Activated T-helper 1 cell treated with anti-CD3 and anti-CD28 coated beads, Interleukin-2, amount 50 U/mL, for 16 hours (primary cell): ENCODE data around the gene IMMP2L.
"Not testable (repeated sequence)": the region's sequence is repeated elsewhere in the genome, so short reads cannot be mapped to it uniquely, and the experiment has no call there.

Experiments used
- DNase-seq, 2 donors: peaks; one replicate each; pipeline ENCODE4 v3.0.0-alpha.2; 2020; ENCODE audit warnings: low read depth in 1 of 2, low spot score in 1 of 2

Gene IMMP2L

DNA sequence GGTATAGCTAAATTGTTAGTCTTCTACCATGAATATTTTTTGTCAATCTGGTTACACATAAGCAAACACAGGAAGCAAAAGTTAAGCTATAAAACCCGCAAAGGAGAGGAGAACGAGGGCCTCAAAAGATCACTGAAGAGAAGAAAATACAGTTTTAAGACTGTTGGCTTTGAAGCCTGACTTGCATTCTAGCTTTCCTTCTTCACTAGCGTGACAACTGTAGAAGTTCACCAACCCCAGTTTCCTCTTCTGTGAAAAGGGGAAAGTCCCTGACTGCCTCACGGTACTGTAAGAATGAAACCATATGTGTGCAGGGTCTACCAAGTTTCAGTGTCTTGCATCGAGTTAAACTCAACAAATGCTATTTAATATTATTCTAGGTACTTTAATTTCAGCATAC, 478.9 kb downstream of the IMMP2L start:
- DNase-seq = peak in 1 of 2 donors; percentile 17

DNA sequence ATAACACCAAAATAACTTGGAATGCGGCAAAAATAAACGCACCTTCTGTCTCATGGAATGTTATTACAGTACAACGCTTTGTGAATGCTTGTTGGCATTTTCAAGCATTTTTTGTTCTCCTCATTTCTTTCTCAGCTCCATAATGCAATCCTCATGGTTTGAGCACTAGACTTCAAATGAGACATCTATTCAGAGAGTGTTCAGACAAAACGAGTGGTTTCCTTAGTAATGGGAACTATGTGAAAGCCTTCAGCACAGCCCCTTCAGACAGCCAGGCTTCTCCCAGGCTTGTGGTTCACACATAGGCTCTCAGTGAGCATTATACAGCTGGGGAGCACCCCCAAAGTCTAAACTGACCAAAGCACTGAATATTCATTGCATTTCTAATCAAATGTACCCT, 479.9 kb downstream of the IMMP2L start:
- no peak for DNase-seq

DNA sequence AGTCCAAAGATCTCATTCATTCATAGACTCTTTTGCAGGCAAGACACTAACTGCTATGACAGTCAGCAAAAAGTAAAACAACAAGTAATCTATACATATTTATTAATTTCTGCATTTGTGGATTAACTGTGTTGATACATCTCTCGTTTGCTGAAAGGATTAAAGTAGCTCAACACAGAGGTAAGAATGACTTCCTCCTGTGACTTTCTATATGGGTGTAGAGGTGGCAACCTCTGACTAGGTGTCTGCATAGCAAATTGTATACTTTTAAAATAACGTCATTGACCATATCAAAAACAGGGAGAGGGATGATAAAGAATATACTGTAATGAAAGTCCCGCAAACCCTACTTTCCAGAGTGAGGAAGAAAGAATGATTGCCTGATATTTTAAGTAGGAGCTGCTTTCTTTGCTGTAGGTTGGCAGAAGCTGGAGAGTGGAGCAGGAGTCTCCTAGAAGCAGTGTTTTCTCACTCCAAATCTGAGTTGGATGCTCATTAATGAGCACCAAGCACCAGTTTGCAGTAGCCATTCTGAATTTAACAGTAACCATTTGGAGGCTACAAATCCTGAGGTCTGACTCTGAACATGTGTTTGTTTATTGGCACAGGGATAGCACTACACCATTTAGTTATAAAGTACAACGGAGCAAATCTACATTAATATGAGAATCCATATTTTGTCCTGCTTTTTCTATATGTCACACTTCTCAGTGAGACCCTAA, 480.6 kb downstream of the IMMP2L start:
- DNase-seq = no peak

DNA sequence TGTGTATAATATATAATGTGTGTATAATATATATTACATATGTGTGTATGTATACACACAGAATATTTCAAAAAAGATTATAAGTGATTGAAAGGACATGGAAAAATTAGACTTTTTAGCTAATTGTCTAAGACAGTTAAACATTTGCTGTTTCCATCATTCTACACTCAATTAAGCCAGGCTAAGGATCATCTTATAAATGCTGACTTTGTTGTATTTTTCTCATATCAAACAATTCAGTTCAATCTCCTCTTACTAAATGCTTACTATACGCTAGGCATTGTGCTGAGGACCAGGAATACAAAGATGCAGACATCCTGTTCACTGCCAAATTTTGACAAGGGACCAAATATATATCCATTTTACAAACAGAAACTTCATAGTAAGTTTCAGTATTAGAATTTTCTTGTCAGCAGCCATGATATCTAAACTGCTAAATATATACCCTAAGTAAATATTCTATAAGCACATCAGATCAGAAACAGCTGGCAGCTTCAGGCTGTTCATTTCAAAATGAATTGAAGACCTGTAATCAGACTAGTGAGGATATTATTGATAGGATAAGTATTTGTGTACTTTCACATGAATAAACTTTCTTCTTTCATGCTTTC, 481.7 kb downstream of the IMMP2L start:
- DNase-seq = no peak

DNA sequence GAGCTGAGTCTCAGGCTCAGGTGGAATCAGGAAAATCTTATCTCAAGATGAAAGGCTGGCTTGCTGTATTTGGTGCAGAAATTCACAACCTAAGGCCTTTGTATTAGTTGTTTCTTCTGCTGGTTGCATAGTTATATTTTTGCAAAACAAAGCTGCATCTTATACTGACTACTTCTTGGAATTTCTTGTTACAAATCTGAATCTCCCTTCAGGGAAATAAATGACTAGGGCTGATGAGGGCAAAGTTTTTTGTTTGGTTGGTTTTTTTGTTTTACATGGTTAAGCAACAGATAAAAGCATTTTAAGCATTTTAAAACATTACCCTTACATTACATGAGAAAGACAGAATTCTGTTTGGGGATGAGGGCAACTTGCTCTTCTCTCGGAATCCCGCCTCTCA, 485.3 kb downstream of the IMMP2L start:
- DNase-seq = no peak

DNA sequence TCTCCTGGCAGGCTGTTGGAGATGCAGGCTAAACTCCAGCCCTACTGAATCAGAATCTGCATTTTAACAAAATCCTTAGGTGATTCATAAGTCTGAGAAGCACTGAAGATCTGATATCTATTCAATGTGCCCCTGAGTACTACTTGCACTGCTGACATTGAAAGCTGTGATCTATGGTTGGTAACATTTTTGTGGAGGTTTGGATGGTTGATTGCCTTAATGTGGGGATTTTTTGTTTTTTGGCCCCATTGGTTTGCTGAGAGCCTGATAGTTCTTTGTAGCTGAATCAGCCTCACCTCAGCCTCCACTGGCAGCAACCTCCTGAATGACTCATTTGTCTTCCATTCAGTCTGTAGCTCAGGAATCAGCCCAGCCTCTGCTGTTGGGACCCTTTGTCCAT, 486.1 kb downstream of the IMMP2L start:
- DNase-seq = no peak

DNA sequence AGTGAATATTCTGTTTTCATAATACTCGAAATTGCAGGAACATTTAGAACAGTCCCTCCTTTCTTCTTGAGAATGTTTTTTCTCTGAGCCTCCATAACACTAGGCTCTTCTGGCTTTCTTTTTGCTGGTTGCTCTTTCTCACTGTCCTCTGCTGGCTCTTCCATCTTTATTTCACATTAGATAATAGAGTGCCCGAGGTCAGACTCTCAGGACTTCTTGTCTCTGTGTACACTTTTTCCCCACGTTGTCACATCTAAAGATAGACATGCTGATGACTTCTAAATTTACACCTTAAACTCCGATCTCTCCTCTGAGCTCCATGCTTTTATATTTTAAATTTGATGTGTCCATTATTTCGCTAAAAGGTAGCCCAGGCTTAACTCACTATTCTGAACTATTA, 486.8 kb downstream of the IMMP2L start:
- no peak for DNase-seq

DNA sequence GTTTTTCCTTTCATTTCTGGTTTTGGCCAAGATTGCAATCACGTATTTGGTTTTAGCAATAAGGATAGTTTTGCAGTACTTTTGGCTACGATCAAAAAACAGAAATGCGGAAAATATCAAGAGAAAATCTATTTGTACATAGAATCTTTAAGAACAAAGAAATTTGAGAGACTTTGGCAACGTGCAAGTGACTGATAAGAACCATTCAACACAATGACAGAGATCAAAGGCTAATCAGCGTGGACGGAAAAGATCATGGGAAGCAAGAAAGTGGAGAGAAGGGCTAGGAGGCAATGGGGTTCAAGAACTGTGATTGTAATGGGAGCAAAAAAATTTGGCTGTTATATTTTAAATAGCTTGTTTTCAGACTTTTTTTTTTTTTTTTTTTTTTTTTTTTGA, 487.5 kb downstream of the IMMP2L start:
- DNase-seq = no peak

DNA sequence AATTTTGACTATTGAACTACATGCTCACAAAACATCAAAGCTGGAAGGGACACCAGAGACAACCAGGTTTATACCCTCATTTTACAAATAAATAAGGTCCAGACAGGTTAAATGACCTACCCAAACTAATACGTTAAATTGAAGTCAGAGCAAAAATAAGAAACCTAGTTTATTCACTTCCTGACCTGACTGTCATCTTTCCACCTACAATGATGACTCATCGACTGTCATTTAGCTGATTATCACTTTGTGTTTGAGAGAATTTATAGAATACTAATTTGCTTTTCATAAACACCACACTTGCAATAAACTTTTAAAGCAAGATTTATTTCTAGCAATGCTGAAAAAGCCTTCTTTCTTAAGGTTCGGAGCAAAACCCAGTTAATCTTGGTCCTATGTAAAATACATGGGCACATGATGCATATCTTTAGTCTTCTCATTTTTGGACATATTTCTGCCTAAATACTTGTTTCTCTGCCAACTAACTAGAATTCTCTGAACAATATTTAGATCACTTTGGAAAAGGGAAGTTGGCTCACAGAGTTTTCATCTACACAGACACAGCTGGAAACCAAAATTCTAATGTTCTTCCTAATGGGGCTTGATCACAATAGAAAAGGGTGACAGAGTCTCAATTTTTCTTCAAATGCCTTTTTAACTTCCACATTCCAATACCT, 488.1 kb downstream of the IMMP2L start:
- no peak for DNase-seq

DNA sequence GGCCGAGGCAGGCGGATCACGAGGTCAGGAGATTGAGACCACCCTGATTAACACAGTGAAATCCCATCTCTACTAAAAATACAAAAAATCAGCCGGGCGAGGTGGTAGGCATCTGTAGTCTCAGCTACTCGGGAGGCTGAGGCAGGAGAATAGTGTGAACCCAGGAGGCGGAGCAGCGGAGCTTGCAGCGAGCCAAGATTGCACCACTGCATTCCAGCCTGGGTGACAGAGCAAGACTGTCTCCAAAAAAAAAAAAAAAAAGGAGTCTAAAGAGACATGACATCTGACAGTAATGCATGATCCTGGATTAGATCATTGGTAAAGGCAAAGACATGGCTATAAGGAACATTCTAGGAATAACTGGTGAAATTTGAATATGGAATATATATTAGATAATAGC, 489.6 kb downstream of the IMMP2L start:
- not testable (repeated sequence) for DNase-seq

DNA sequence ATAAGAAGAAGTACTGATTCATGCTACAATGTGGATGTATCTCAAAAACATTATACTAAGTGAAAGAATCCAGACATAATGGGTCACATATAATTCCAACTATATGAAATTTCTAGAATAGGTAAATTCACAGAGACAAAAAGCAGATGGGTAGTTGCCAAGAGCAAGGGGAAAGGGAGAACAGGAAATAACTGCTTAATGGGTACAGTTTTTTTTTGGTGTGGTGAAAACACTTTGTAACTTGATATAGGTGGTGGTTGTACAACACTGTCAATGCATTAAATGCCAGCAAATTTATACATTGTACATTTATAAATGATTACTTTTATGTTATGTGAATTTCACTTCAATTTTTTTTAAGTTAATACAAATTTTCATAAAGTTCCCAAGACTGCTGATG, 490.7 kb downstream of the IMMP2L start:
- DNase-seq = no peak

DNA sequence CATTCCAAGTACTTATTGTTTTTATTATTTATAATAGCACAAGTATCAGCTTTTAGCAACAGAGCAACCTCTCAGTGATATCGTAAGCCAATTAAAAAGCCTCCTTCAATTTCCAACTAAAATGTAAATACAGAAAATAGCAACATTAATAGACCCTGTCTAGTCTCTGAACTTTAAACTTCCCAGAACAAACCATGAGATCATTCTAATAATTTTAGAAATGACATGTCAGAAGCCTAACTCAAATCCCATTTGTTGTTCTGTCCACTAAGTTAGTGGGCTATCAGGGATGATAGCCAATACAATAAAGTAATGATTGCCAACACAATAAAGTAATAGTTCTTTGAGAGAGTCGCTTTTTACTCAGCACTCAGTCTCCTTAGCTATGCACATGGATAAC, 493.7 kb downstream of the IMMP2L start:
- DNase-seq = no peak

DNA sequence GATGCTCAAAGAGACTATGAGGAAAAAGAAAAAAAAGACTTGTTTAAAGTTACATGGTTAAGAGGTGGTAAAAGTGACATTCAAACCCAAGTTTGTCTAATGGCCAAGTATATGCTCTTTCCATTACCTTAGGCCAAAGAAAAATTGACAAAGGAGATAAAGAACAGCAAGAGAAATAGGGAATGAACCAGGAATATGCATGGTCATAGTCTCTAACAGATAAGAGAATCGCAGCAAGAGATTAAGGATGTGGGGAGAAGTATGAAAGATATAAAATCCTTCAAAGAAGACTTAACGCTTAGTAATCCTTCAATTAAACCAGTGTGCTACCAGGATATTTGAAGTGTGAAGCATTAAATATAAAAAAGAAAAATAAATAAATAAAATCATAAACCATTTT, 494.6 kb downstream of the IMMP2L start:
- DNase-seq = no peak

DNA sequence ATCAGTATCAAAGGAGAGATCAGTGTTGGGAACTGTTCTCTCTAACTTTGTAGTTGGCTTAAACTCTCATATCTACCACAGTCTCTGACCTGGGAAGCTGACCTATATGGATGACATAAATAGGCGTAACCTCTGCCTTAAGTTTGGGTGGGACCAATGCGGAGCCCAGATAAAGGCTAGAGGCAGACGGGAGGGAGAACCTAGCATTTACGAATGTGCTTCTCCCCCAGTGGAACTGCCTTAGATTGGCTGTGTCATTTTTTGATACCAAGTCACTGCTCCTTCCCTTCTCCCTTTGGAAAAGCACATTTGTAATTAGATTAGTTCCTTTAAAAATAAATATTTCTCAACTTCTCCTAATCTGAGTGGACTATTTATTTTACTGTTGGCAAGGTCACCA, 495.0 kb downstream of the IMMP2L start:
- no peak for DNase-seq

DNA sequence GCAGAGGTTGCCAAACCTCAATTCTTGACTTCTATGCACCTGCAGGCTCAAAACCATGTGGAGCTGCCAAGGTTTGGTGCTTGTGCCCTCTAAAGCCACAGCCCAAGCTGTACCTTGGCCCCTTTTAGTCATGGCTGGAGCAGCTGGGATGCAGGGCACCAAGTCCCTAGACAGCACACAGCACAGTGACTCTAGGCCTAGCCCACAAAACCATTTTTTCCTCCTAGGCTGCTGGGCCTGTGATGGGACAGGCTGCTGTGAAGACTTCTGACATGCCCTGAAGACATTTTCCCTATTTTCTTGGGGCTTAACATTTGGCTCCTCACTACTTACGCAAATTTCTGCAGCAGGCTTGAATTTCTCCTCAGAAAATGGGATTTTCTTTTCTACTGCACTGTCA, 499.1 kb downstream of the IMMP2L start:
- DNase-seq = no peak

DNA sequence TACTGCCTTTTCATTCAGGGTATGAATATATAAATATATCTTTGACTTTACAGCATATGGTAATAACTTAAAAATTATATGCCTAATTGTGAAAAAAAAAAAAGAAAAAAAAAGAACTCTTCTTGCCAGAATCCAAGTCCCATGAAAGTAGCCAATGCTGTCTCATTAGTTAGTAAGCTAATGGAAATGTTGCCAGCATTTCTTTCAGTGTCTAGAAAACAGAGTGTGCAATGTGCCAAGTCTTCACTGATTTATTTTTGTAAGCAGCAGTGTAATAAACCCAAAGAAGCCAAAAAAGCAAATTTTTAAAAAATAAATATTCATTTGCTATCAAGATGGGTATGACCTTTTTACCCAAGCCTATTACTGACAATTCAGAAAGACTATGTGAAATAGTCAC, 502.5 kb downstream of the IMMP2L start:
- DNase-seq = no peak

DNA sequence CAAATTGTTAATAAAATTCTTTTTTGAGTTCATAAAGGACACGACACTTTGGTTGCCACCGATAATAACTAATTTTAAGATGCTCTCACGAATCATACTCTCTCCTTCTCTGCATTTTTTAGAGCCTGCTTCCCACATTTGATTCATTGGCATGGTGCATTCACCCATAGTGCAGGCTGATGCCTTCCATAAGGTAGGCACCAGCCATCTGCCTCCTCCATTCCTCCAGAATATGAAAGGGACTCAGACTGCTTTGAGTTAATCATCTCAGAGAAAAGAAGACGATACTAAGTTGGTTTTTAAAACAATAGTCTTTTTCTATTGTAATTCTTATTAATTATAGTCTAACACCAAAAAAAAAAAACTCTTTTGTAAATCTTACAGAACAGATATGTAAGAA, 505.2 kb downstream of the IMMP2L start:
- no peak for DNase-seq

DNA sequence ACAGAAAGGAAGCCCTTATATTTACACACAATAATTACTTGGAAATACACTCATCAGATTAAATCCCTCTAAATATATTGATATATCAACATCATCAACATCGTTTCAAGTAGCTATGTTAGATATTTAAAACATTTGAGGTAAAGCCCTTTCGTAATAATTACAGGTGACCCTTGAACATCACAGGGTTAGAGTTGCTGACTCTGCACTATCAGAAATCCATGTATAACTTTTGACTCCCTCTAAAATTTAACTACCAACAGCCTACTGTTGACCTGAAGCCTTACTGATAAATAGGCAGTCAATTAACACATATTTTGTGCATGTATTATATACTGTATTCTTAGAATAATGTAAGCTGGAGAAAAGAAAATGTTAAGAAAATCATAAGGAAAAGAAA, 505.9 kb downstream of the IMMP2L start:
- no peak for DNase-seq

DNA sequence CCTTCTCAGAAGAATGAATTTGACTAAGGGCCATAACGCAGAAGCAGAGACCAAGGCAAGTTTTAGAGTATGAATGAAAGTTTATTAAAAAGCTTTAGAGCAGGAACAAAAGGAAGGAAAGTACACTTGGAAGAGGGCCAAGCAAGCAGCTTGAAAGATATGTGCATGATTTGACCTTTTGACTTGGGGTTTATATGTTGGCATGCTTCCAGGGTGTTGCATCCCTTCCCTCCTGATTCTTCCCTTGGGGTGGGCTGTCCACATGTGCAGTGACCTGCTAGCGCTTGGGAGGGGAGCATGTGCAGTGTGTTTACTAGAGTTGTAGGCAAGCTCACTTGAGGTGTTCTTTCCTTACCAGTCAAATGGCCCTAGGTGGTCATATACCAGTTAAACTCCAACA, 509.3 kb downstream of the IMMP2L start:
- DNase-seq = no peak

DNA sequence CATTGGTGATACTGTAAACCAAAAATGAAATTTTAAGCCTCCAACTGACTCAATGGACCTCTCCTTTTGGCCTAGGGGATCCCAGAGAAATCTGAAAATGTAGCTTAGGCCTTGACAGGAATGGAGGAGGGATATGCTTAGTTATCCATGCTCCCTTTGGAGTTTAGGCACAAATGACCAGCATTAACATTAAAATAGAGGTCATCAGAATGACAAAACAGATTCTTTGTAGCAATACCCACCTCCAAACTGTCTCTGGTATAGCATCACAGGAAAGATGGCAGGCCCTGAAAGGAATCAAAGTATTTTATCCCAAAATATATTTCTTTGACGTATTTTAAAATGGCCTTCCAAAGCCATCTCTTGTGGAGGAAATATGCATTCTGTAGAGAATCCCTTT, 510.5 kb downstream of the IMMP2L start:
- no peak for DNase-seq

DNA sequence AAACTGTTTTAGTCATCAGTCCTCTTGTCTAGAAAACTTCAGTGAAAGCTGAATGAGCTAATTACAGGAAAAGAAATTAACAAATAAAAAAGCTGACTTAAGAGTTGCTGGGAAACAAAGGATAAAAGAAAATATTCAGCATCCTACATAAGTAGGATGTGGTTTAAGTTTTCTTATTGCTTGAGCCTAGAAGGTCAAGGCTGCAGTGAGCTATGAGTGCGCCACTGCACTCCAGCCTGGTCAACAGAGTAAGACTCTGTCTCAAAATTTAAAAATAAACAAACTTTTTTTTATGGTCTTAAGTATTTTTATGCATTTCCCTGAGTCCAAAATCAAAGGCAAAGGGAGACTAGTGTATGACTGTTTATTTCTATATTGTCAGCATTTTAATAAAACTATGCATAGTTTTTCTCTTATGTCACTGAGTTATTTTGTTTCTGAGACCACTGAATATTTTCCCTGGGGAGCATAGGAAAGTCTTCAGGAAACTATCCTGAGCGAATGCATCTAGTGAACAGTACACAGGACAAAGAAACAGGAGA, 511.3 kb downstream of the IMMP2L start:
- no peak for DNase-seq

DNA sequence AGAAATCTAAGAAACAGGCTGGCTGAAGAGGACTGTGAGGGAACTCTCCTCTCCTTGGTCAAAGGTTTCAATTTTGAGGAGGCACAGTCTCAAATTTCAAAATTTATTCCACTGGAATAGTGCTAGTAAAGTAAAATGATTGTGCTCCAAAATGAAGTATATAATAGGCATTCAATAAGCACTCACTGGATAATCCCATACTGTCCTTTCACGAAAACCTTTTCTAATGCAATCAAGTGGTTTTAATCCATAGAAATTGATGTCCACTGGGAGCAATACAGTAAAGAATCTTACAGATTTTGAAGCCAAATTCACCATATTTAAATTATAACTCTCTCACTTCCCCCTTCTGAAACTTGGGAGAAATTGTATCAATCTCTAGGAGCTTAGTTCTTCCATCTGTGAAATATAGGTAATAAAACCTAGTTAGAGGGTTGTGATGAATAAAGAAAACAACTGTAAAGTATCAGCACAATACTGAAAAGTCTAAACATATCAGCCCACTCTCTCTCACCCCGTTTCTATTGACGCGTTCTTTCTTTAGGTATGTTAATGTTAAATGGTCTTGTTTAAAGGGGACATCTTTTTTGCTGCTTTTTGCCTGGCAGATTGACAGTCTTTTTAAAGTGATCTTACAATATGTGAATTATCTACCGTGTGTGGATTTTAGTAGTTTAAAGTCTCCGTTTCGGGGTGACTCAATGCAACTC, 512.2 kb downstream of the IMMP2L start:
- DNase-seq = no peak
